Stimulated activated memory B cell treated with anti-CD40 and anti-IgM and Interleukin-4, amounts not matched to agents 10 μg/mL and 1 μg/mL and 100 μg/mL, for 72 hours (primary cell): ENCODE data around the gene VWA8.
"Not testable (repeated sequence)": the region's sequence is repeated elsewhere in the genome, so short reads cannot be mapped to it uniquely, and the experiment has no call there.

Experiments
- ATAC-seq: fragments of 150-1000 bp; cut with Tn5 transposase; 2 replicates; pipeline ENCODE4 v1.10.0; 2021
- H3K27ac Mint-ChIP-seq: one replicate; pipeline ENCODE4 v1.8.0; 2022; ENCODE audit warnings: mild to moderate bottlenecking, mixed read lengths
- H3K27me3 Mint-ChIP-seq: one replicate; pipeline ENCODE4 v1.8.0; 2022; ENCODE audit warnings: mixed read lengths
- H3K36me3 Mint-ChIP-seq: one replicate; pipeline ENCODE4 v1.8.0; 2022; ENCODE audit warnings: mixed read lengths
- H3K4me1 Mint-ChIP-seq: one replicate; pipeline ENCODE4 v1.8.0; 2022; ENCODE audit warnings: mixed read lengths
- H3K4me3 Mint-ChIP-seq: one replicate; pipeline ENCODE4 v1.8.0; 2022; ENCODE audit warnings: mild to moderate bottlenecking, moderate library complexity, mixed read lengths
- H3K9me3 Mint-ChIP-seq: one replicate; pipeline ENCODE4 v1.8.0; 2022; ENCODE audit warnings: mixed read lengths

The VWA8 gene

DNA sequence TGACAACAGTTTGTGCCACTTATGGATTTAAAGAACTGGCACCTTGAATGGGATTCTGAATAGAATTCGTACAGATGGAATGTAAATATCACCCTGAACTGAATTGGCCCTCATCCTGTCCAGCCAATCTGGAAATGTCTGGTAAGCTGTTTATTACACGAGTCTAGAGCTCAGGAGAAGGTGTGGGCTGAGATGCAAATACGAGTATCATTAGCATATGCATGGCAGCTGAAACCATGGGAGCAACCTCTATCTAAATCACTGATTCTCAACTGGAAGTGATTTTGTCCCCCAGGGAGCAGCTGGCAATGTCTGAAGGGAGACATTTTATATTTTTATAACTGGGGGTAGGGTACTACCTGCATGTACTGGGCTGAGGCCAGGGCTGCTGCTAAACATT, 15.6 kb upstream of the VWA8 start:
- Mint-ChIP-seq H3K36me3 (no peaks in the 10 kb centered on the region), H3K4me1 (peaks cover 8% of the 10 kb centered on the region), H3K27ac (no peak overlapping the region), H3K27me3 (peaks cover 8% of the 10 kb centered on the region), H3K9me3 (no peaks in the 10 kb centered on the region), H3K4me3 (no peak overlapping the region)
- ATAC-seq, result no peak

DNA sequence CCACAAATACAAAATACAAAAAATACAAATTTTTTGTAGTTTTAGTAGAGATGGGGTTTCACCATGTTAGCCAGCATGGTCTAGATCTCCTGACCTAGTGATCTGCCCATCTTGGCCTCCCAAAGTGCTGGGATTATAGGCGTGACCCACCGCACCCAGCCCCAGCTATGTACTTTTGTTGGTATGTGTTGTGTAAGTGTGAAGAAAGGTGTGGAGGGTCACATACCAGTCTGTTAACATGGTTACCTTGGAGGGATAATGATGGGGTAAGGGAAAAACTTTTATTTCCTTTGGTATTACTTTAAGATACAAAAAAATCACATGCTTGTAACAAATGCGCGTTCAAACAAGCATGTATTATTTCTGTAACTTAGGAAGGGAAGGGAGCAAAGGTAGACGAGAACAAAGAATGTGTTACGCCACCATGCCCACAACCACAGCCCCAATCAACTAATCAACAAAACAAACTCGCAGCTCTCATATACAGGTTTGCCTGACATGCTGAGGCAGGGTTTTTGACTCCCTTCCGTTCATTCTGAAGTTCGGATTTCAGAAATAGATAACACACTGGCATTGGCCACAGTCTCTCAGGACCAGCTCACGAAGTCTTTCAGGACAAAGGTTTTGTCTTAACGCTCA, 13.5 kb upstream of the VWA8 start:
- ATAC-seq, result no peak
- peaks cover 16% of the 10 kb centered on the region for H3K4me1 Mint-ChIP-seq
- no peak overlapping the region for H3K4me3 Mint-ChIP-seq
- H3K9me3 Mint-ChIP-seq, result no peaks in the 10 kb centered on the region
- no peaks in the 10 kb centered on the region for H3K36me3 Mint-ChIP-seq
- H3K27ac Mint-ChIP-seq, result no peak overlapping the region
- peaks cover 8% of the 10 kb centered on the region for H3K27me3 Mint-ChIP-seq

DNA sequence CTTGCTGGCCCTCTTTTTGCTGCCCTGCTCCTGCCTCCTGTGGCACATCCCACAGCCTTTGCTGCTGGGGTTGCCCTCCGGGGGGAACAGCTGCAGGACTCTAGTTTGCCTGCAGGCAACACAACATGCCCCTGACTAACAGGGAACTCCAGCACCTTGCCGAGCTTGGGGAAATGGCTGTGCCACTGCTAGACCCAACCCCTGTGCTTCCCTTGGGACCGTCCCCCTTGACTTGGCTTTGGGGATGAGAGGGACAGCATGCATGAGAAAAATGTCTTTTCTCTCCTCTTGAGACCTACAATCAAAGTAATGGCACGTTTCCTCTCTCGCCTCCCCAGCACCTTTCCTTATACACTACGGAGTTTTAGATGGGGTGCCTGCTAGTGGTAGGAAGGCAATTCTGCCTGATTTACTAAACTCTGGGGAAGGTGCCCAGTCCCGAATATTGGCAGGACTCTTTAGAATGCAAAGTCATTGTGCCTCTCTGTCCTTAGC, 12.4 kb upstream of the VWA8 start:
- Mint-ChIP-seq H3K27me3 (peaks cover 8% of the 10 kb centered on the region), H3K4me1 (peaks cover 16% of the 10 kb centered on the region), H3K4me3 (no peak overlapping the region), H3K27ac (no peak overlapping the region), H3K9me3 (no peaks in the 10 kb centered on the region), H3K36me3 (no peaks in the 10 kb centered on the region)
- ATAC-seq, result no peak

DNA sequence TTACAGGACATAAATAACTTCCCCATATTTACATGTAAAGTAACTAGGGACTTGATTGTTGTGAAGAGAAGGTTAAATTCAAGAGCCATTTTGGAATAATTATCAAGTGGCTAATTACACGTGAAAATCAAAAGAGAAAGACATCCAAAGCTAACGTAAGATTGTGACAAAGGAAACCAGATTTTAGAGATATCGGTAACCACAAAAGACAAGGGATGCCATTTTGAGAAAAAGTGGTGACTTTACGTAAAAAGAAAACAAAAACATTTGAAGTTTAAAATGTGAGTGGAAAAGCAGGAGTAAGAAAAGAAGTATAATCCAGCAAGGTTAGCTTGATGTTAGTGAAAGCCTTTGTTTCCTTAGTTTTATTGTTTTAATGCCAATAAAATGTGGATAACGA, 10.9 kb upstream of the VWA8 start:
- no peak overlapping the region for H3K27ac Mint-ChIP-seq
- H3K4me3 Mint-ChIP-seq, result no peak overlapping the region

DNA sequence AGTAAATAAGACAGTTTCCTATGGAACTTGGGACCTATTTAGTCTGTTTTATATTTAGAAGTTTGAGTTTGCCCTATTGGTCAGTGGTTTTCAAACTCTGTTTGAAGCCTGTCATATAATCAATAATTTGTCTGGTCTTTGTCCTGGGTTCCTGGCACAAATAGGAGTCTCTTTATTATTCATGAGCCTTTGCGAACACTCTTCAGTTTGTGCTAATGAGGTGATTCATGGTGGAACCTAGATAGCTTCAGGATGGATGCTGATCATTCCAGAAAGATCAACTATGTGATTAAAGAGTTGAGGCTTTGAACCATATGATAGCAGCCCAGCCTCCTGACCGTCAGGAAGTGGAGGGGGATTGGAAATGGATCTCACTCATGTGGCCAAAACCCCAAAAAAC, 10.0 kb upstream of the VWA8 start:
- H3K4me1 Mint-ChIP-seq, result peaks cover 8% of the 10 kb centered on the region
- H3K27ac Mint-ChIP-seq, result no peak overlapping the region
- no peak overlapping the region for H3K4me3 Mint-ChIP-seq
- ATAC-seq, result no peak
- H3K27me3 Mint-ChIP-seq, result peaks cover 8% of the 10 kb centered on the region
- no peaks in the 10 kb centered on the region for H3K36me3 Mint-ChIP-seq
- no peaks in the 10 kb centered on the region for H3K9me3 Mint-ChIP-seq

More for the DNA sequence above, 10.9 kb upstream of the VWA8 start:
- ATAC-seq, result no peak
- peaks cover 8% of the 10 kb centered on the region for H3K4me1 Mint-ChIP-seq
- peaks cover 8% of the 10 kb centered on the region for H3K27me3 Mint-ChIP-seq
- H3K9me3 Mint-ChIP-seq, result no peaks in the 10 kb centered on the region
- H3K36me3 Mint-ChIP-seq, result no peaks in the 10 kb centered on the region

DNA sequence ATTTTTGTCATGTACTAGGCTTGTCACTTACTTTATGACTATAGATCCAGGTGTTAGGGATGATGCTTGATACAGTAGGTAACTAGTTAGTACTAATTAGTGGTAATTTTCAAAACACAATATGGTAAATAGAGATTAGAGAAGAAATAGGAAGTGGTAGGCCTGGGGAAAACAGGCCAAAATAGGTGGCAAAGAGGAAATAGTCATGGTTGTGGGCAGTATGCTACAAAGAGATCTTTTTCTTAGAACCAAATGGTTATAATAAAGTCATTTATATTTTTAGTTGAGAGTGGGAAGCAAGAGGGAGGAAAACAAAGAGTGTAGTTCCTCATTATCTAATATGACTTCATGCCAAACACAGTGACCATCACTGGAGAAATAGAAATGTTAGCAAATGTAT, 9.1 kb upstream of the VWA8 start:
- H3K27ac Mint-ChIP-seq, result no peak overlapping the region
- H3K27me3 Mint-ChIP-seq, result peaks cover 8% of the 10 kb centered on the region
- H3K9me3 Mint-ChIP-seq, result no peaks in the 10 kb centered on the region
- H3K4me3 Mint-ChIP-seq, result no peak overlapping the region
- ATAC-seq, result no peak
- H3K36me3 Mint-ChIP-seq, result no peaks in the 10 kb centered on the region
- H3K4me1 Mint-ChIP-seq, result peaks cover 8% of the 10 kb centered on the region

DNA sequence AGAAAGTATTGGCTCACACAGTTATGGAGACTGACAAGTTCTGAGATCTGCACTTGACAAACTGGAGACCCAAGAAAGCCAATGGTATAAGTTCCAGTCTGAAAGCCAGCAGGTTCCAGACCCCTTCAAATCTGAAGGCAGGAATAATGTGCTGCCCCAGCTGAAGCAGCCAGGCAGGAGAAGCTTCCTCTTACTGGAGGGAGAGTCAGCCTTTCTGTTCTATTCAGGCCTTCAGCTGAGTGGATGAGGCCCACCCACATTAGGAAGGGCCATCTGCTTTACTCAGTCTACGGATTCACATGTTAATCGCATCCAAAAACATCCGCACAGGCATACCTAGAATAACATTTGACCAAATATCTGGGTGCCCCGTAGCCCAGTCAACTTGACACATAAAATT, 8.2 kb upstream of the VWA8 start:
- no peaks in the 10 kb centered on the region for H3K9me3 Mint-ChIP-seq
- H3K4me3 Mint-ChIP-seq, result no peak overlapping the region
- H3K36me3 Mint-ChIP-seq, result no peaks in the 10 kb centered on the region
- H3K4me1 Mint-ChIP-seq, result peaks cover 8% of the 10 kb centered on the region
- no peak overlapping the region for H3K27ac Mint-ChIP-seq
- no peak for ATAC-seq
- H3K27me3 Mint-ChIP-seq, result peaks cover 8% of the 10 kb centered on the region

DNA sequence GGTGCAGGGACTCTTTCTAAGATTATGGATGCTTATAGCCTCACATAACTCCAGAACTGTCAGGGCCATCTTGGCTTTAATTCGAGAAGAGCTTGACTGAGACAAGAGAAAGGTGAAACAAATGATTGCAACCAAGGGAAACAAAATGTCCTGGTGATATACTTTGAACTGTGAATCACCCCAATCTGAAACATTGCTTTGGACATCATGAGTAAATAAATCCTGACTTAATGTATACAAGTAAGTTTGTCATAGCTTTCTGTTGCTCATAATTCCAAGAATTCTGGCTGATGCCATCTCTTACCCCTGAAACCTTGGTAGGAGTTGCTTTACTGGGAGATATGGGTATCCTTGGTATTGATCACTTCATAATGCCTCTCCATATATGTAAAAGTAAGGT, 5.8 kb upstream of the VWA8 start:
- Mint-ChIP-seq H3K27me3 (no peaks in the 10 kb centered on the region), H3K4me1 (peaks cover 12% of the 10 kb centered on the region), H3K4me3 (no peak overlapping the region), H3K9me3 (no peaks in the 10 kb centered on the region), H3K36me3 (no peaks in the 10 kb centered on the region), H3K27ac (no peak overlapping the region)
- no peak for ATAC-seq

DNA sequence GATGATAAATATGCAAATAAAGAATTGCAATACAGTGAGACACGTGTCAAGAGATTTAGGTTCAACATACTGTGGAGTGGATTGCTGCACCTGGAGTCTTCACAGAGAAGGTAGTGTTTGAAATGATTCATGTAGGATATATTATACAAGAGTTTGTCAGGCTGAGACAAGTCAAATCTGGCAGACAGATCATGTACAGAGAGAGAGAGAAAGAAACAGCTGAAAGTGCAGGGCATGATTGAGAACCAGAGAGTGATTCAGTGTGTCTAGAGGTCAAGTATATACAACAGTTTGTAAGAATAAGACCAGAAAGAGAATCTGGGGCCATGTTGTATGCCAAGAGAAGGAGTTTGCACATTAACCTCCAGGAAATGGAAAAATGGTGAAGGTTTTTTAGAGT, 2.1 kb upstream of the VWA8 start:
- Mint-ChIP-seq H3K9me3 (no peaks in the 10 kb centered on the region), H3K4me3 (no peak overlapping the region), H3K27ac (no peak overlapping the region), H3K4me1 (peaks cover 19% of the 10 kb centered on the region), H3K36me3 (no peaks in the 10 kb centered on the region), H3K27me3 (no peaks in the 10 kb centered on the region)
- no peak for ATAC-seq

DNA sequence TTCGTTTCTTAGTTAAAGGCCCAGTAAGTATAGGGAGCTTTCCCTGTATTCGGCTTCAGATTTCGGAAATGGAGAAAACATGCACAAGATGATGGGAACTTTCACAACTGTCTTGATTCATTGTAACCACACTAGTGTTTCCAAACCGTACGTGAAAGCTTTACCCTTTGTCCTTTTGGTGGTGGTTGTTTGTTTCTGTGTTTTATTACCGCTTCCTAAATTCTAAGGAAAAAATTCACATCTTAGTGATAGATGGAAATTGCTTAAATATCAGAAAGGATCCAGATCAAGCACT, 504 bp upstream of the VWA8 start:
- Mint-ChIP-seq H3K27me3 (no peaks in the 10 kb centered on the region), H3K36me3 (no peaks in the 10 kb centered on the region), H3K4me1 (peaks cover 19% of the 10 kb centered on the region), H3K4me3 (peak overlapping the region; percentile 94), H3K9me3 (no peaks in the 10 kb centered on the region), H3K27ac (peak overlapping the region; percentile 84)
- ATAC-seq, result no peak

DNA sequence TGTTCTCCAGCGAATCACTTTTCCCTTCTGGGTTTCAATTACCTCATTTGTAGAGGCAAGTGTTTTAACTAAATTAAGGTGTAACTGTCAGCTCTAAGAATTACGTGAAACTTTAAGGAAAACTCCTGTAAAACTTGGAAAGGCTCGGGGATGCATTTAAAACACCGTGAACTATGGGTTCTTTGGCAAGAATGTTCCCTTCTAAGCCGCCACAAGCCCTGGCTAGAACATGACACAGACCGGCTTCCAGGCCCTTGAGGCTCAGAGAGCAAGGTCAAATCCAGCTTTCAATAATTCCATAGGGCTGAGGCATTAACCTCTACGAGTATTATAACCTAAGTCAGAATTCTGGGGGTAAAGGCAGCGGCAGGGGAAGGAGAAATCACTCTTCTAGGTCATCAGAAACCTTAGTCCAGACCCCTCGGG, 685 bp downstream of the VWA8 start:
- H3K4me3 Mint-ChIP-seq, result peak overlapping the region; percentile 94
- no peaks in the 10 kb centered on the region for H3K36me3 Mint-ChIP-seq
- H3K27ac Mint-ChIP-seq, result peak overlapping the region; percentile 84
- peaks cover 19% of the 10 kb centered on the region for H3K4me1 Mint-ChIP-seq
- no peaks in the 10 kb centered on the region for H3K9me3 Mint-ChIP-seq
- H3K27me3 Mint-ChIP-seq, result no peaks in the 10 kb centered on the region
- peak; percentile 3 for ATAC-seq

DNA sequence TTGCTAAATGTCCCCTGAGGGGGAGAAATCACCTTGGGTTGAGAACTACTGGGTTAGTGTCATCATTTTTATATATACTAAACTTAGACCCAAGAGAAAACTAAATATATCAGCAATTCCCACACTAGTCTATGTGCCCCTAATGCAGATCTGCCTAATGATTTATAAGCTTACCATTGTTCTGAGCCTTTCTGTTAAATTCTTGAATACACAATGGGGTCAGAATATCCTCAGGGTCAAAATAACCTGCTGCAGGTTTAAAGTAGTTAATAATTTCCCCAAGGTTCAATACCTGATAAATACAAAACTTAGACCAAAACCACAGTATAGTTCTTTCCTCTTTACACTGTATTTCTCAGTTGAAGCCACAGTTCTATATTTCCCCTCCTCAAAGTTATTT, 4.6 kb downstream of the VWA8 start:
- Mint-ChIP-seq H3K36me3 (peaks cover 14% of the 10 kb centered on the region), H3K27ac (no peak overlapping the region), H3K27me3 (no peaks in the 10 kb centered on the region), H3K9me3 (no peaks in the 10 kb centered on the region), H3K4me1 (peaks cover 42% of the 10 kb centered on the region), H3K4me3 (no peak overlapping the region)
- ATAC-seq, result no peak

DNA sequence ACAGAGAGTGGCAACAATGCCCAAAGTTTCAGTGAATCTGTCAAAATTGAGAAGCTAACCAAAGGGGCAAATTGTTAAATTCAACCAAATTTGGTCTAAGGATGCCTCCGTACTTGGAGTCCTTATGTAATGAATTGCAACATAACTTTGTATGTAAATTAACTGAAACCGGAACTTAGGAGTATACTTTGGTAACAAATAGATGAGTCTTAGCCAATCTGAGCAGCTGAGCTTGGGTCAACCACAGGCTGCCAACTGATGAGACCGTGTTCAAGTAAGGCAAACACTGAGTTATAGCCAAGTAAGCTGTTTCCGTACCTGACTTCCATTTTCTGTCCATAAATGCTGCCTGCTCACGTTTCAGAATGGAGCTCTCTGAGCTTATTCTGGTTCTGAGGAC, 5.3 kb downstream of the VWA8 start:
- Mint-ChIP-seq H3K27me3 (no peaks in the 10 kb centered on the region), H3K27ac (no peak overlapping the region), H3K9me3 (no peaks in the 10 kb centered on the region), H3K4me1 (peaks cover 42% of the 10 kb centered on the region), H3K4me3 (no peak overlapping the region), H3K36me3 (peaks cover 14% of the 10 kb centered on the region)
- no peak for ATAC-seq

DNA sequence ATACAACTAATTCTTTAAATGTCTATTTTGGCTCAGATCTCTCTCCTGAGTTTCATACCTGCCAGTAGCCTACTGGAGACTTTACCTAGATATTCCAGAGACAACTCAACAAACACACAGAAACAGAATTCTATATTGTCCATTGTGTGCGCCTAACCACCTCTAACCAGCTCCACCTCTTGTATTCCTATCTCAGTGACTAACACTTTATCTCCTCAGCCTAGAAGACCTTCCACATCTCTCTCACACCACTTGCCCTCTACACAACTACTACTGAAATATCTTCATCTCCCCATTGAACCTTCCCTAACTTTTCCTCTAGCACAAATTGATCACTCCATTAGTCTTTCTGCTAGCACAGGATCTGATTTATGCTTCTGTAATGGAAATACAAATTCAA, 6.7 kb downstream of the VWA8 start:
- Mint-ChIP-seq H3K9me3 (no peaks in the 10 kb centered on the region), H3K27me3 (no peaks in the 10 kb centered on the region), H3K27ac (no peak overlapping the region), H3K4me1 (peaks cover 31% of the 10 kb centered on the region), H3K4me3 (no peak overlapping the region), H3K36me3 (peaks cover 16% of the 10 kb centered on the region)
- ATAC-seq, result no peak

DNA sequence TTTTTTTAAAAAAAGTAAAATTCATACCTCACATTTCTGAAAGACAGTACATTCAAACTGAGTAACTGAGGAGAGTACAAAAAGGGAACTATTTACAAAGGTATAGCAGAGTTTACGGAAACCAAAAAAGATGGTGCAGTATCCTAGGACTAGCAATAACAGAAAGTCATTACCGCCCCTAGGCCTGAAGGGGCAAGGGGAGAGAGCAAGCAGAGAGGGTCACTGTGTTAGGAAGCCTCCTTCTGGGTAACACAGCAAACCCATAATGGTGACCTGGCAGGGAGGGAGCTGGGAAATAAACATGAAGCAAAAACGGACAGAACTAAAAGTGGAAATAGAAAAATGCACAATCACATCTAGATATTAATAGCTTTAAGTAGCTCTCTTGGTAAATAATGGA, 8.2 kb downstream of the VWA8 start:
- H3K36me3 Mint-ChIP-seq, result peaks cover 29% of the 10 kb centered on the region
- H3K9me3 Mint-ChIP-seq, result no peaks in the 10 kb centered on the region
- H3K27ac Mint-ChIP-seq, result no peak overlapping the region
- no peaks in the 10 kb centered on the region for H3K27me3 Mint-ChIP-seq
- no peak for ATAC-seq
- H3K4me1 Mint-ChIP-seq, result peaks cover 28% of the 10 kb centered on the region
- H3K4me3 Mint-ChIP-seq, result no peak overlapping the region

DNA sequence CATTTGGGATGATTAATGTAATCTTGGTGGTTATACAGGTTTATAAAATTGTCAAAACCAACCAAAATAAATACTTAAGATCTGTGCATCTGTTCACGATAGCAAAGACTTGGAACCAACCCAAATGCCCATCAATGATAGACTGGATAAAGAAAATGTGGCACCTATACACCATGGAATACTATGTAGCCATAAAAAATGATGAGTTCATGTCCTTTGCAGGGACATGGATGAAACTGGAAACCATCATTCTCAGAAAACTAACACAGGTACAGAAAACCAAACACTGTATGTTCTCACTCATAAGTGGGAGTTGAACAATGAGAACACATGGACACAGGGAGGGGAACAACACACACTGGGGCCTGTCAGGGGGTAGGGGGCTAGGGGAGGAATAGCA, 11.8 kb downstream of the VWA8 start:
- peaks cover 23% of the 10 kb centered on the region for H3K4me1 Mint-ChIP-seq
- peaks cover 57% of the 10 kb centered on the region for H3K36me3 Mint-ChIP-seq
- peaks cover 13% of the 10 kb centered on the region for H3K9me3 Mint-ChIP-seq
- H3K27me3 Mint-ChIP-seq, ATAC-seq, H3K4me3 Mint-ChIP-seq, H3K27ac Mint-ChIP-seq: not testable (repeated sequence)

DNA sequence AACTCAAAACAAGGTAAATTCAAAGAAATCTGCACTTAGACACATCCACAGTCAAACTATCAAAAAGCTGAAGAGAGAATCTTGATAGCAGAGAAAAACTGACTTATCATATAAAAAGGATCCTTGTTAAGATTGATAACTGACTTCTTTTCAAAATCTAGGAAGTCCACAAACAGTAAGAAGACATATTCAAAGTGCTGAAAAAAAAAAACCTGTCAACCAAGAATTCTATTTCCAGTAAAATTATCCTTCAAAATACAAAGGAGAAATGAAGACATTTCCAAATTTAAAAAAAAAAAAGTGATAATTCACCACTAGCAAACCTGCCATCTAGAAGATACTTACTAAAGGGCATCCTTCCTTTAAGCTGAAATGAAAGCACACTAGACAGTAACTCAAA, 15.0 kb downstream of the VWA8 start:
- Mint-ChIP-seq H3K36me3 (peaks cover 52% of the 10 kb centered on the region), H3K4me3 (no peak overlapping the region), H3K27me3 (no peaks in the 10 kb centered on the region), H3K4me1 (no peaks in the 10 kb centered on the region), H3K9me3 (peaks cover 13% of the 10 kb centered on the region), H3K27ac (no peak overlapping the region)
- ATAC-seq, result no peak
